SK-N-SH treated with all-trans-retinoic acid at 6 μM for 48 hours (cell line): ENCODE results near the gene BOK.

Experiments
- ATAC-seq: fragments of 200-7000 bp; cut with Tn5 transposase; 3 replicates; pipeline ENCODE4 v1.9.1; 2020; ENCODE audit warnings: mild to moderate bottlenecking, moderate library complexity
- ARNTL ChIP-seq: fragments of 450-650 bp; formaldehyde crosslinking; IDR thresholded peaks from 2 replicates; pipeline ENCODE4 v1.5.0; 2020; ENCODE audit warnings: low read depth, mild to moderate bottlenecking, moderate library complexity, borderline replicate concordance
- CSDC2 ChIP-seq: fragments of 250-450 bp; sonication (Bioruptor Pico); IDR thresholded peaks from 2 replicates; pipeline ENCODE4 v1.5.0; 2020; ENCODE audit warnings: mild to moderate bottlenecking, moderate library complexity
- CSRNP3 ChIP-seq: fragments of 250-450 bp; sonication (Bioruptor Pico); IDR thresholded peaks from 2 replicates; pipeline ENCODE4 v1.5.1; 2021; ENCODE audit warnings: mild to moderate bottlenecking, moderate library complexity
- ESRRG ChIP-seq: fragments of 250-450 bp; sonication (Bioruptor Pico); IDR thresholded peaks from 2 replicates; pipeline ENCODE4 v1.6.1; 2021; ENCODE audit warnings: mild to moderate bottlenecking
- GLIS3 ChIP-seq: fragments of 250-450 bp; sonication (Bioruptor Pico); IDR thresholded peaks from 2 replicates; pipeline ENCODE4 v1.5.0; 2020; ENCODE audit warnings: mild to moderate bottlenecking, moderate library complexity
- ISL1 ChIP-seq: fragments of 250-450 bp; sonication (Bioruptor Pico); IDR thresholded peaks from 2 replicates; pipeline ENCODE4 v2.1.2; 2022; ENCODE audit warnings: mild to moderate bottlenecking, moderate library complexity
- OSR1 ChIP-seq: fragments of 250-450 bp; sonication (Bioruptor Pico); IDR thresholded peaks from 2 replicates; pipeline ENCODE4 v1.8.0; 2022; ENCODE audit warnings: moderate library complexity, mild to moderate bottlenecking, inconsistent platforms
- PATZ1 ChIP-seq: fragments of 250-450 bp; sonication (Bioruptor Pico); IDR thresholded peaks from 2 replicates; pipeline ENCODE4 v1.8.0; 2020; ENCODE audit warnings: mild to moderate bottlenecking, moderate library complexity, borderline replicate concordance
- POU6F1 ChIP-seq: fragments of 250-450 bp; sonication (Bioruptor Pico); IDR thresholded peaks from 2 replicates; pipeline ENCODE4 v1.8.0; 2021; ENCODE audit warnings: low read depth, mild to moderate bottlenecking, moderate library complexity, borderline replicate concordance
- PPARA ChIP-seq: fragments of 250-450 bp; sonication (Bioruptor Pico); IDR thresholded peaks from 2 replicates; pipeline ENCODE4 v1.5.0; 2020; ENCODE audit warnings: mild to moderate bottlenecking, borderline replicate concordance
- SNAI2 ChIP-seq: fragments of 250-450 bp; sonication (Bioruptor Pico); IDR thresholded peaks from 2 replicates; pipeline ENCODE4 v1.5.0; 2020; ENCODE audit warnings: mild to moderate bottlenecking, moderate library complexity
- TCF4 ChIP-seq: fragments of 250-450 bp; sonication (Bioruptor Pico); IDR thresholded peaks from 2 replicates; pipeline ENCODE4 v1.8.0; 2021; ENCODE audit warnings: mild to moderate bottlenecking, moderate library complexity, borderline replicate concordance
- TOX ChIP-seq: fragments of 250-450 bp; sonication (Bioruptor Pico); IDR thresholded peaks from 2 replicates; pipeline ENCODE4 v1.8.0; 2021; ENCODE audit warnings: mild to moderate bottlenecking, moderate library complexity, borderline replicate concordance
- TSHZ2 ChIP-seq: fragments of 250-450 bp; sonication (Bioruptor Pico); IDR thresholded peaks from 2 replicates; pipeline ENCODE4 v1.5.0; 2020; ENCODE audit warnings: mild to moderate bottlenecking, moderate library complexity
- ZC3H10 ChIP-seq: fragments of 250-450 bp; sonication (Bioruptor Pico); IDR thresholded peaks from 2 replicates; pipeline ENCODE4 v1.5.1; 2021; ENCODE audit warnings: mild to moderate bottlenecking, moderate library complexity
- ZFP3 ChIP-seq: fragments of 250-450 bp; sonication (Bioruptor Pico); IDR thresholded peaks from 2 replicates; pipeline ENCODE4 v1.5.0; 2020; ENCODE audit warnings: mild to moderate bottlenecking, moderate library complexity
- ZFP30 ChIP-seq: fragments of 450-650 bp; formaldehyde crosslinking; IDR thresholded peaks from 2 replicates; pipeline ENCODE4 v1.5.0; 2022; ENCODE audit warnings: mild to moderate bottlenecking, moderate library complexity
- ZNF565 ChIP-seq: fragments of 450-650 bp; formaldehyde crosslinking; conservative IDR thresholded peaks from 2 replicates; pipeline ENCODE4 v1.5.0; 2020; ENCODE audit warnings: low read depth, mild to moderate bottlenecking, moderate library complexity
- ZNF70 ChIP-seq: fragments of 450-650 bp; formaldehyde crosslinking; IDR thresholded peaks from 2 replicates; pipeline ENCODE4 v1.5.0; 2020; ENCODE audit warnings: mild to moderate bottlenecking, moderate library complexity

The BOK gene

GRCh38 chr2:241541564-241542277 is 16.8 kb upstream of the BOK start (continued):
- no peak for TF ChIP-seq PATZ1 (CRISPR knock-in tag)
- TF ChIP-seq ZNF70 = no peak
- no peak for TF ChIP-seq ESRRG (CRISPR knock-in tag)
- no peak for TF ChIP-seq CSDC2 (CRISPR knock-in tag)
- TF ChIP-seq CSRNP3 (CRISPR knock-in tag) = no peak
- TF ChIP-seq ZFP30 (CRISPR knock-in tag) = no peak
- TF ChIP-seq PPARA (CRISPR knock-in tag) = no peak
- TF ChIP-seq ZNF565 (CRISPR knock-in tag) = no peak
- TF ChIP-seq, all 23 proteins: peak for 0

GRCh38 chr2:241542278-241542605 is 16.3 kb upstream of the BOK start:
- no peak for TF ChIP-seq TCF4 (CRISPR knock-in tag)
- TF ChIP-seq ZNF70 = no peak
- no peak for TF ChIP-seq TOX (CRISPR knock-in tag)
- TF ChIP-seq GLIS3 (CRISPR knock-in tag) = no peak
- no peak for TF ChIP-seq OSR1 (CRISPR knock-in tag)
- no peak for TF ChIP-seq SNAI2 (CRISPR knock-in tag)
- no peak for TF ChIP-seq ZC3H10 (CRISPR knock-in tag)
- TF ChIP-seq ISL1 (CRISPR knock-in tag) = no peak
- no peak for TF ChIP-seq TSHZ2 (CRISPR knock-in tag)
- no peak for TF ChIP-seq CSDC2 (CRISPR knock-in tag)
- no peak for TF ChIP-seq ZFP3 (CRISPR knock-in tag)
- TF ChIP-seq ZNF565 (CRISPR knock-in tag) = no peak
- TF ChIP-seq ARNTL = no peak
- no peak for TF ChIP-seq POU6F1 (CRISPR knock-in tag)
- no peak for TF ChIP-seq PATZ1 (CRISPR knock-in tag)
- TF ChIP-seq PPARA (CRISPR knock-in tag) = no peak
- ATAC-seq = peak; percentile 31

GRCh38 chr2:241545106-241545505 is 13.4 kb upstream of the BOK start:
- no peak for ATAC-seq
- no peak for TF ChIP-seq POU6F1 (CRISPR knock-in tag)
